CD4-positive, alpha-beta memory T cell (primary cell): ENCODE data around the gene KNCN. TPM values are rescaled to one million over a fixed set of nuclear protein-coding genes. Genes with fewer than 3 reads are reported as not detected.

Experiments
- CTCF ChIA-PET: fragments of 350-600 bp; sonication (Branson Sonifier 250); formaldehyde crosslinking; loops from one replicate; lab custom pipeline; 2021; ENCODE audit warnings: inconsistent platforms; ENCODE audit not compliant: partially characterized antibody; lab: Charles Lee
- POLR2A ChIA-PET: fragments of 350-600 bp; sonication (Branson Sonifier 250); formaldehyde crosslinking; loops from one replicate; lab custom pipeline; 2021; ENCODE audit not compliant: partially characterized antibody; lab: Charles Lee
- DNase-seq, 5 donors: peaks; one replicate each; pipeline versions ENCODE4 v3.0.0 to v3.0.0-alpha.2; 2020 to 2022; ENCODE audit warnings: mixed read lengths in 1 of 5
- H3K27ac ChIP-seq: one replicate; pipeline ENCODE4 v1.7.0; 2013; ENCODE audit warnings: low read depth, low read length
- H3K27me3 ChIP-seq: 2 replicates; pipeline ENCODE4 v1.7.0; 2013; ENCODE audit warnings: mild to moderate bottlenecking, low read length, moderate library complexity; ENCODE audit not compliant: insufficient read depth
- H3K36me3 ChIP-seq: 2 replicates; pipeline ENCODE4 v1.7.0; 2013; ENCODE audit warnings: mild to moderate bottlenecking, low read length, moderate library complexity; ENCODE audit not compliant: insufficient read depth
- H3K4me1 ChIP-seq: 2 replicates; pipeline ENCODE4 v1.7.0; 2013; ENCODE audit warnings: mild to moderate bottlenecking, low read length, moderate library complexity; ENCODE audit not compliant: insufficient read depth
- H3K4me3 ChIP-seq, 2 donors: one replicate each; pipeline ENCODE4 v1.7.0; 2013; ENCODE audit warnings: low read length in 2 of 2, mild to moderate bottlenecking in 1 of 2
- H3K9me3 ChIP-seq, 2 donors: one replicate each; pipeline ENCODE4 v1.7.0; 2013; ENCODE audit warnings: low read length in 2 of 2, control low read depth in 1 of 2; ENCODE audit not compliant: control insufficient read depth in 1 of 2
- H3K27ac Mint-ChIP-seq, 7 donors: one replicate each; pipeline ENCODE4 v1.8.0; 2020 to 2021; ENCODE audit warnings: mixed read lengths in 7 of 7, mild to moderate bottlenecking in 6 of 7, inconsistent platforms in 3 of 7, moderate library complexity in 3 of 7
- H3K27me3 Mint-ChIP-seq, 2 donors: one replicate each; pipeline ENCODE4 v1.8.0; 2020 to 2021; ENCODE audit warnings: mixed read lengths in 2 of 2
- H3K36me3 Mint-ChIP-seq, 2 donors: one replicate each; pipeline ENCODE4 v1.8.0; 2020 to 2021; ENCODE audit warnings: mixed read lengths in 2 of 2, inconsistent platforms in 1 of 2, mild to moderate bottlenecking in 1 of 2
- H3K4me1 Mint-ChIP-seq, 4 donors: one replicate each; pipeline ENCODE4 v1.8.0; 2020 to 2021; ENCODE audit warnings: mixed read lengths in 4 of 4, mild to moderate bottlenecking in 1 of 4
- H3K4me3 Mint-ChIP-seq, 8 donors: one replicate each; pipeline ENCODE4 v1.8.0; 2020 to 2021; ENCODE audit warnings: mixed read lengths in 8 of 8, mild to moderate bottlenecking in 7 of 8, moderate library complexity in 6 of 8, inconsistent platforms in 3 of 8
- H3K9me3 Mint-ChIP-seq, 8 donors: one replicate each; pipeline ENCODE4 v1.8.0; 2020 to 2021; ENCODE audit warnings: mixed read lengths in 8 of 8, mild to moderate bottlenecking in 5 of 8, inconsistent platforms in 3 of 8, moderate library complexity in 1 of 8
- intact Hi-C: fragments of 100-400 bp; cut with micrococcal nuclease; formaldehyde crosslinking; loops from one replicate; pipeline ENCODE4 v1.15.1; 2023
- polyA plus RNA-seq, 2 donors: library from polyadenylated mRNA; unstranded; fragments of 300-500 nt; fragmentation: Illumina TruSeq; gene quantifications; one replicate each; pipeline ENCODE4 v1.2.3, GENCODE V29; 2021
- total RNA-seq, 2 experiments: library from RNA; stranded (reverse); gene quantifications; one replicate each; pipeline ENCODE4 v1.2.3, GENCODE V29; 2021

The KNCN gene
- total RNA-seq, result not detected
- polyA plus RNA-seq, result not detected

GRCh38 chr1:46551597-46552095 is at the start of gene KNCN:
KNCN (minus strand) TSS chr1:46551647; CDS start chr1:46551215, 432 bp downstream.
- ChIA-PET POLR2A (no interaction called here), CTCF (no interaction called here)
- Histone ChIP-seq H3K36me3 (no peaks in the 10 kb centered on the region), H3K4me3 (no peak within 1 kb of the TSS), H3K27ac (no peak within 1 kb of the TSS), H3K27me3 (no peaks in the 10 kb centered on the region), H3K4me1 (peaks cover 17% of the 10 kb centered on the region), H3K9me3 (no peaks in the 10 kb centered on the region)
- peak within 1 kb of the TSS in 5 of 7 donors; percentile 24 to 73 (median 54) for H3K27ac Mint-ChIP-seq
- no peak for DNase-seq
- peaks cover 5 to 15% of the 10 kb centered on the region in 2 donors for H3K27me3 Mint-ChIP-seq
- H3K9me3 Mint-ChIP-seq, result peaks cover 0 to under 1% (median 0%) of the 10 kb centered on the region in 8 donors
- no peak within 1 kb of the TSS for H3K4me3 Mint-ChIP-seq
- H3K36me3 Mint-ChIP-seq, result no peaks in the 10 kb centered on the region
- intact Hi-C loops, result no loop called here
- H3K4me1 Mint-ChIP-seq, result peaks cover 11 to 26% (median 15%) of the 10 kb centered on the region in 4 donors

GRCh38 chr1:46599059-46599970 is 47.9 kb upstream of the KNCN start:
- Histone ChIP-seq H3K27ac (no peak overlapping the region), H3K4me1 (peaks cover 57% of the 10 kb centered on the region), H3K36me3 (no peaks in the 10 kb centered on the region), H3K27me3 (no peaks in the 10 kb centered on the region), H3K4me3 (no peak overlapping the region), H3K9me3 (no peaks in the 10 kb centered on the region)
- POLR2A ChIA-PET, result interaction anchor here (1.3 kb wide), 1 partner anchor 9 kb away, joined by 4 read pairs; no protein-coding TSS in a partner anchor
- no peak for DNase-seq
- Mint-ChIP-seq H3K4me3 (peak overlapping the region in 6 of 8 donors; percentile 3 to 69 (median 14)), H3K27ac (peak overlapping the region; percentile 25 to 86 (median 54)), H3K27me3 (no peaks in the 10 kb centered on the region), H3K9me3 (no peaks in the 10 kb centered on the region), H3K36me3 (peaks cover 14 to 15% of the 10 kb centered on the region in 2 donors), H3K4me1 (peaks cover 51 to 95% (median 73%) of the 10 kb centered on the region in 4 donors)
- CTCF ChIA-PET, result interaction anchor here (1.6 kb wide), 1 partner anchor 50 kb away, joined by 3 read pairs; no protein-coding TSS in a partner anchor
- intact Hi-C loops, result no loop called here

- Mint-ChIP-seq H3K27me3 (no peaks in the 10 kb centered on the region), H3K4me1 (peaks cover 44 to 85% (median 64%) of the 10 kb centered on the region in 4 donors), H3K4me3 (no peak overlapping the region), H3K9me3 (no peaks in the 10 kb centered on the region), H3K36me3 (peaks cover 32 to 37% of the 10 kb centered on the region in 2 donors), H3K27ac (peak overlapping the region in 4 of 7 donors; percentile 30 to 82 (median 41))
- Histone ChIP-seq H3K27me3 (no peaks in the 10 kb centered on the region), H3K27ac (no peak overlapping the region), H3K4me3 (no peak overlapping the region), H3K9me3 (no peaks in the 10 kb centered on the region), H3K36me3 (peaks cover 10% of the 10 kb centered on the region), H3K4me1 (peaks cover 49% of the 10 kb centered on the region)
- no peak for DNase-seq
- ChIA-PET POLR2A (no interaction called here), CTCF (no interaction called here)
- intact Hi-C loops, result no loop called here
Measured at GRCh38 chr1:46596846-46597245, 45.4 kb upstream of the KNCN start.

GRCh38 chr1:46596036-46596435 is 44.6 kb upstream of the KNCN start:
- H3K9me3 Mint-ChIP-seq, result no peaks in the 10 kb centered on the region
- Histone ChIP-seq H3K4me3 (no peak overlapping the region), H3K4me1 (peaks cover 44% of the 10 kb centered on the region), H3K36me3 (peaks cover 16% of the 10 kb centered on the region), H3K27me3 (no peaks in the 10 kb centered on the region), H3K9me3 (no peaks in the 10 kb centered on the region), H3K27ac (no peak overlapping the region)
- H3K4me1 Mint-ChIP-seq, result peaks cover 36 to 77% (median 58%) of the 10 kb centered on the region in 4 donors
- H3K27ac Mint-ChIP-seq, result peak overlapping the region in 2 of 7 donors; percentile 31 to 51
- ChIA-PET POLR2A (no interaction called here), CTCF (interaction anchor here (1.4 kb wide), 1 partner anchor 14 kb away, joined by 3 read pairs; no protein-coding TSS in a partner anchor)
- peaks cover 38 to 45% of the 10 kb centered on the region in 2 donors for H3K36me3 Mint-ChIP-seq
- DNase-seq, result no peak
- intact Hi-C loops, result no loop called here
- no peaks in the 10 kb centered on the region for H3K27me3 Mint-ChIP-seq
- H3K4me3 Mint-ChIP-seq, result peak overlapping the region in 1 of 8 donors; percentile 1

GRCh38 chr1:46595127-46595526 is 43.7 kb upstream of the KNCN start:
- peaks cover 25% of the 10 kb centered on the region for H3K36me3 ChIP-seq
- intact Hi-C loops, result no loop called here
- H3K27ac Mint-ChIP-seq, result peak overlapping the region in 5 of 7 donors; percentile 17 to 78 (median 60)
- H3K27me3 ChIP-seq, result no peaks in the 10 kb centered on the region
- H3K27ac ChIP-seq, result no peak overlapping the region
- H3K27me3 Mint-ChIP-seq, result no peaks in the 10 kb centered on the region
- no peaks in the 10 kb centered on the region for H3K9me3 Mint-ChIP-seq
- DNase-seq, result no peak
- H3K36me3 Mint-ChIP-seq, result peaks cover 47 to 52% of the 10 kb centered on the region in 2 donors
- H3K4me3 Mint-ChIP-seq, result peak overlapping the region; percentile 4 to 77 (median 44)
- H3K4me1 ChIP-seq, result peaks cover 38% of the 10 kb centered on the region
- ChIA-PET CTCF (interaction anchor here (1.4 kb wide), 1 partner anchor 13 kb away, joined by 3 read pairs; no protein-coding TSS in a partner anchor), POLR2A (no interaction called here)
- H3K4me1 Mint-ChIP-seq, result peaks cover 33 to 70% (median 52%) of the 10 kb centered on the region in 4 donors
- no peaks in the 10 kb centered on the region for H3K9me3 ChIP-seq
- H3K4me3 ChIP-seq, result no peak overlapping the region

- H3K27ac Mint-ChIP-seq, result peak overlapping the region in 2 of 7 donors; percentile 37 to 48
- Histone ChIP-seq H3K4me3 (no peak overlapping the region), H3K27ac (no peak overlapping the region), H3K4me1 (peaks cover 27% of the 10 kb centered on the region), H3K36me3 (peaks cover 36% of the 10 kb centered on the region), H3K27me3 (no peaks in the 10 kb centered on the region), H3K9me3 (no peaks in the 10 kb centered on the region)
- H3K4me3 Mint-ChIP-seq, result peak overlapping the region in 1 of 8 donors; percentile 43
- no peaks in the 10 kb centered on the region for H3K9me3 Mint-ChIP-seq
- H3K36me3 Mint-ChIP-seq, result peaks cover 57 to 63% of the 10 kb centered on the region in 2 donors
- no peaks in the 10 kb centered on the region for H3K27me3 Mint-ChIP-seq
- no peak for DNase-seq
- H3K4me1 Mint-ChIP-seq, result peaks cover 24 to 62% (median 44%) of the 10 kb centered on the region in 4 donors
- intact Hi-C loops, result no loop called here
- ChIA-PET CTCF (no interaction called here), POLR2A (interaction anchor here (1.3 kb wide), 1 partner anchor 10 kb away, joined by 4 read pairs; the partner anchor contains the start of gene MKNK1)
Measured at GRCh38 chr1:46594063-46594462, 42.6 kb upstream of the KNCN start.

GRCh38 chr1:46592823-46593222 is 41.4 kb upstream of the KNCN start:
- peaks cover 19 to 55% (median 38%) of the 10 kb centered on the region in 4 donors for H3K4me1 Mint-ChIP-seq
- no peaks in the 10 kb centered on the region for H3K9me3 ChIP-seq
- H3K9me3 Mint-ChIP-seq, result no peaks in the 10 kb centered on the region
- no peak overlapping the region for H3K4me3 ChIP-seq
- no peaks in the 10 kb centered on the region for H3K27me3 ChIP-seq
- peaks cover 62 to 64% of the 10 kb centered on the region in 2 donors for H3K36me3 Mint-ChIP-seq
- H3K27me3 Mint-ChIP-seq, result no peaks in the 10 kb centered on the region
- H3K27ac ChIP-seq, result no peak overlapping the region
- H3K36me3 ChIP-seq, result peaks cover 36% of the 10 kb centered on the region
- H3K4me1 ChIP-seq, result peaks cover 21% of the 10 kb centered on the region
- ChIA-PET POLR2A (interaction anchor here (1.3 kb wide), 1 partner anchor 11 kb away, joined by 4 read pairs; the partner anchor contains the start of gene MKNK1), CTCF (no interaction called here)
- no peak for DNase-seq
- peak overlapping the region in 3 of 7 donors; percentile 12 to 87 (median 74) for H3K27ac Mint-ChIP-seq
- no peak overlapping the region for H3K4me3 Mint-ChIP-seq
- intact Hi-C loops, result no loop called here
